Sciatic nerve (tissue), 2 donors: Measurements from ENCODE around the gene CCDC63. TPM values are rescaled to one million over a fixed set of nuclear protein-coding genes. Genes with fewer than 3 reads are reported as not detected.

Source experiments
- ATAC-seq: fragments of 200-7000 bp; cut with Tn5 transposase; one replicate; pipeline ENCODE4 v1.9.1; 2020; ENCODE audit warnings: mild to moderate bottlenecking, moderate library complexity
- DNase-seq: peaks from one replicate; pipeline ENCODE4 v3.0.0-alpha.2; 2020; ENCODE audit warnings: low spot score
- intact Hi-C: fragments of 100-400 bp; cut with DNase I; formaldehyde crosslinking; loops from one replicate; pipeline ENCODE4 v1.14.2; 2022
- total RNA-seq: library from RNA; stranded (reverse); fragmentation: NEBNext Ultra II Directional; extraction: Animal tissue kit (Norgen Biotek cat#: 25700); gene quantifications from one replicate; pipeline ENCODE4 v1.2.1, GENCODE V29; 2021
- donor health status: DM: no; HTN: no; CAD: no.
- donor health status: DM: no; HTN: no; CAD: no.

The CCDC63 gene
- total RNA-seq, 1 donor from 2014 or later, result not detected

GRCh38 chr12:110869803-110870202 is 23.0 kb downstream of the CCDC63 start:
- intact Hi-C loops, result no loop called here
- ATAC-seq (no peak), DNase-seq (no peak)

- intact Hi-C loops, result no loop called here
- no peak for DNase-seq
- no peak for ATAC-seq
Observed at GRCh38 chr12:110872100-110872499, 25.3 kb downstream of the CCDC63 start.

- DNase-seq (no peak), ATAC-seq (no peak)
- intact Hi-C loops, result no loop called here
Observed at GRCh38 chr12:110874351-110874750, 27.6 kb downstream of the CCDC63 start.

GRCh38 chr12:110874781-110875180 is 28.0 kb downstream of the CCDC63 start:
- DNase-seq (no peak), ATAC-seq (no peak)
- intact Hi-C loops, result no loop called here

- intact Hi-C loops, result no loop called here
- ATAC-seq (no peak), DNase-seq (no peak)
Observed at GRCh38 chr12:110880651-110881050, 33.9 kb downstream of the CCDC63 start.

- intact Hi-C loops, result no loop called here
- ATAC-seq (no peak), DNase-seq (no peak)
Observed at GRCh38 chr12:110883251-110883650, 36.5 kb downstream of the CCDC63 start.

- DNase-seq, result no peak
- intact Hi-C loops, result no loop called here
- no peak for ATAC-seq
Observed at GRCh38 chr12:110885152-110885840, 38.5 kb downstream of the CCDC63 start.

GRCh38 chr12:110888256-110888991 is 41.6 kb downstream of the CCDC63 start:
- ATAC-seq, result no peak
- intact Hi-C loops, result no loop called here

GRCh38 chr12:110889361-110889760 is 42.6 kb downstream of the CCDC63 start:
- intact Hi-C loops, result no loop called here
- no peak for ATAC-seq
- DNase-seq, result no peak

More at GRCh38 chr12:110888256-110888991, 41.6 kb downstream of the CCDC63 start:
- DNase-seq, result no peak

GRCh38 chr12:110893956-110894355 is 47.2 kb downstream of the CCDC63 start:
- no peak for DNase-seq
- intact Hi-C loops, result no loop called here

GRCh38 chr12:110896559-110896958 is 49.8 kb downstream of the CCDC63 start:
- intact Hi-C loops, result no loop called here
- no peak for ATAC-seq

More at GRCh38 chr12:110893956-110894355, 47.2 kb downstream of the CCDC63 start:
- ATAC-seq, result no peak

GRCh38 chr12:110901401-110901800 is 54.6 kb downstream of the CCDC63 start:
- DNase-seq, result no peak
- intact Hi-C loops, result no loop called here
- no peak for ATAC-seq

More at GRCh38 chr12:110896559-110896958, 49.8 kb downstream of the CCDC63 start:
- no peak for DNase-seq

- intact Hi-C loops, result no loop called here
- no peak for ATAC-seq
- DNase-seq, result no peak
Observed at GRCh38 chr12:110903511-110903910, 56.7 kb downstream of the CCDC63 start.

- no peak for ATAC-seq
- intact Hi-C loops, result no loop called here
- no peak for DNase-seq
Observed at GRCh38 chr12:110906083-110906482, 59.3 kb downstream of the CCDC63 start.

GRCh38 chr12:110906516-110906915 is 59.7 kb downstream of the CCDC63 start:
- intact Hi-C loops, result no loop called here
- DNase-seq (no peak), ATAC-seq (no peak)

GRCh38 chr12:110906985-110907384 is 60.2 kb downstream of the CCDC63 start:
- no peak for ATAC-seq
- intact Hi-C loops, result no loop called here

GRCh38 chr12:110907583-110907982 is 60.8 kb downstream of the CCDC63 start:
- ATAC-seq (no peak), DNase-seq (no peak)
- intact Hi-C loops, result no loop called here

More at GRCh38 chr12:110906985-110907384, 60.2 kb downstream of the CCDC63 start:
- DNase-seq, result no peak

- ATAC-seq (peak; percentile 17), DNase-seq (no peak)
- intact Hi-C loops, result no loop called here
Observed at GRCh38 chr12:110908377-110909152, 61.8 kb downstream of the CCDC63 start.

GRCh38 chr12:110912263-110912662 is 65.5 kb downstream of the CCDC63 start:
- intact Hi-C loops, result no loop called here
- DNase-seq (no peak), ATAC-seq (no peak)
